ENCODE measurements around the gene ZMYND12.
"Not testable (repeated sequence)": the region's sequence is repeated elsewhere in the genome, so short reads cannot be mapped to it uniquely, and the experiment has no call there.

The ZMYND12 gene

GRCh38 chr1:42480921-42481320, 25.1 kb upstream of the ZMYND12 start:
- no peak overlapping the region for H3K27ac ChIP-seq
- DNase-seq, result no peak
- TF ChIP-seq CTCF (IDR thresholded peaks at IDR 0.05; ENCODE audit: low read depth, low read length), result no peak
- H3K36me3 ChIP-seq, result no peaks in the 10 kb centered on the region
- no peaks in the 10 kb centered on the region for H3K9me3 ChIP-seq (ENCODE audit: severe bottlenecking)
- no peaks in the 10 kb centered on the region for H3K27me3 ChIP-seq (ENCODE audit: insufficient read depth, low read depth, severe bottlenecking)
- H3K4me3 ChIP-seq (ENCODE audit: low read depth, low read length), result no peak overlapping the region

GRCh38 chr1:42479621-42480020, 23.8 kb upstream of the ZMYND12 start:
- no peaks in the 10 kb centered on the region for H3K27me3 ChIP-seq (ENCODE audit: insufficient read depth, low read depth, severe bottlenecking)
- no peak for TF ChIP-seq CTCF (IDR thresholded peaks at IDR 0.05; ENCODE audit: low read depth, low read length)
- no peak overlapping the region for H3K4me3 ChIP-seq (ENCODE audit: low read depth, low read length)
- H3K27ac ChIP-seq, result no peak overlapping the region
- no peaks in the 10 kb centered on the region for H3K9me3 ChIP-seq (ENCODE audit: severe bottlenecking)
- no peaks in the 10 kb centered on the region for H3K36me3 ChIP-seq
- DNase-seq, result peak; percentile 9

DNA sequence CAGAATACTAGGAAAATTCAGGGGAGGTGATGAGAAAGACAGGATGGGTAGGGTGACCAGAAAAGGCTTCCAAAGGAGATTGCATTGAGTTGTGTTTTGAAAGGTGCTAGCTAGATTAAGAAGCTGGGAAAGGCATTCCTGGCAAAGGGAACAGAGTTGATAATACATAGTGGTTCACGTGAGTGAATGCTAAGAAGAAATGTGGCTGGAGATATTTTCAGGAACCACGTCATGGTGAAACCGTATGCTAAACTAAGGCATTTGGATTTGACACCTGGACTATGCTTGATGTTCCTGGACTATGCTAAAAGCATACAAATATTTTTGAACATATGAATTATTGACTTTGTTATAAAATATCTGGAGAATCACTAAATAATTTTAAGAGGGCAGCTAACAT, 22.0 kb upstream of the ZMYND12 start:
- H3K36me3 ChIP-seq, result no peaks in the 10 kb centered on the region
- DNase-seq, result no peak
- no peak overlapping the region for H3K27ac ChIP-seq
- H3K4me3 ChIP-seq (ENCODE audit: low read depth, low read length), result no peak overlapping the region
- TF ChIP-seq CTCF (IDR thresholded peaks at IDR 0.05; ENCODE audit: low read depth, low read length), result no peak
- H3K9me3 ChIP-seq (ENCODE audit: severe bottlenecking), result no peaks in the 10 kb centered on the region
- no peaks in the 10 kb centered on the region for H3K27me3 ChIP-seq (ENCODE audit: insufficient read depth, low read depth, severe bottlenecking)

GRCh38 chr1:42477354-42477753, 21.5 kb upstream of the ZMYND12 start:
- H3K36me3 ChIP-seq; H3K4me3 ChIP-seq (ENCODE audit: low read depth, low read length); H3K27ac ChIP-seq; H3K27me3 ChIP-seq (ENCODE audit: insufficient read depth, low read depth, severe bottlenecking); H3K9me3 ChIP-seq (ENCODE audit: severe bottlenecking); DNase-seq: not testable (repeated sequence)

- Histone ChIP-seq H3K27ac (no peak overlapping the region), H3K36me3 (no peaks in the 10 kb centered on the region), H3K27me3 (ENCODE audit: insufficient read depth, low read depth, severe bottlenecking) (no peaks in the 10 kb centered on the region), H3K4me3 (ENCODE audit: low read depth, low read length) (no peak overlapping the region), H3K9me3 (ENCODE audit: severe bottlenecking) (no peaks in the 10 kb centered on the region)
- DNase-seq, result no peak
- TF ChIP-seq CTCF (IDR thresholded peaks at IDR 0.05; ENCODE audit: low read depth, low read length), result no peak
Measured at GRCh38 chr1:42476605-42477004, 20.8 kb upstream of the ZMYND12 start.

GRCh38 chr1:42469727-42470126, 13.9 kb upstream of the ZMYND12 start:
- H3K9me3 ChIP-seq (ENCODE audit: severe bottlenecking), result no peaks in the 10 kb centered on the region
- H3K4me3 ChIP-seq (ENCODE audit: low read depth, low read length), result no peak overlapping the region
- no peak for DNase-seq
- TF ChIP-seq CTCF (IDR thresholded peaks at IDR 0.05; ENCODE audit: low read depth, low read length), result no peak
- H3K36me3 ChIP-seq, result no peaks in the 10 kb centered on the region
- no peaks in the 10 kb centered on the region for H3K27me3 ChIP-seq (ENCODE audit: insufficient read depth, low read depth, severe bottlenecking)
- H3K27ac ChIP-seq, result no peak overlapping the region

Measured in WERI-Rb-1 (cell line).